Measurements from ENCODE around the gene CDC34.
A peak's percentile ranks its signal among the peaks of the same experiment; 100 is the strongest.

Gene CDC34

DNA sequence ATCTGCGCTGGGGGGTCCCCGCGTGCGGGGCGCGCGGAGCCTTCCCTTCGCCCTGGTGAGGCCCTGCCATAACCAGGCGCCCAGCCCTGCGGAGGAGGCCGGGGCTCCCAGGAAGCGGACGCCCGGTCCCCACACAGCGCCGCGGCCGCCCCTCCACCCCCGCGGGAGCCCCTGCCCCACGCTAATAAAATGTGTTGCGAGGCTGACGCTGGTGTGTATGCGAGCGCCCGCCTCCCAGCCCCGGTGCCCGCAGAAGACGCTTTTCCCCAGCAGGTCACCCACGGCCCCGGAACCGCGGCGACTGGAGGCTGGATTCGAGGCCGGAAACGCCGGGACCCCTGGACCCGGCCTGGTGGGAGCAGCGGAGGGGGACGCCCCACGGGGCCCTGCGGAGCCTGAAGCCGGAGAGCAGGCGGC lies 12.1 kb upstream of the CDC34 start:
- no peak for DNase-seq (ENCODE audit: low read depth in 3 of 3)

DNA sequence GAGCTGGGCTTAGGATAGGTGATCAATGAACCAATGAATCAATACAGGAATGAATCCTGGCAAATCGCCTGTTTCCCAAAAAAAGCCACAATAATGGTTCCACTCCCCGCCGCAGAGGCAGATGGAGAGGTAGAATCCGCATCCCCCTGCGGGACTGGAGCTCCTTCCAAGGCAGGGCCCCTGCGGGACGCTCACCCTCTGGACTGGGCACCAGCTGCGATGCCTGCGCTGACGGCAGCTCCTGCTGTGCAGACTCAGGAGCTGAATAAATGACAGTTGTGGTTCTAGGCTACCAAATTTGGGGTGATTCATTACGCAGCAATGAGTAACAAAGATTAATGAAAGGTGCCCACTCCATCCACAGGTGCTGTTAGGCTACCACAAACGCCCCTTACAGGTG lies 8.8 kb upstream of the CDC34 start:
- DNase-seq (ENCODE audit: low read depth in 3 of 3) = no peak

DNA sequence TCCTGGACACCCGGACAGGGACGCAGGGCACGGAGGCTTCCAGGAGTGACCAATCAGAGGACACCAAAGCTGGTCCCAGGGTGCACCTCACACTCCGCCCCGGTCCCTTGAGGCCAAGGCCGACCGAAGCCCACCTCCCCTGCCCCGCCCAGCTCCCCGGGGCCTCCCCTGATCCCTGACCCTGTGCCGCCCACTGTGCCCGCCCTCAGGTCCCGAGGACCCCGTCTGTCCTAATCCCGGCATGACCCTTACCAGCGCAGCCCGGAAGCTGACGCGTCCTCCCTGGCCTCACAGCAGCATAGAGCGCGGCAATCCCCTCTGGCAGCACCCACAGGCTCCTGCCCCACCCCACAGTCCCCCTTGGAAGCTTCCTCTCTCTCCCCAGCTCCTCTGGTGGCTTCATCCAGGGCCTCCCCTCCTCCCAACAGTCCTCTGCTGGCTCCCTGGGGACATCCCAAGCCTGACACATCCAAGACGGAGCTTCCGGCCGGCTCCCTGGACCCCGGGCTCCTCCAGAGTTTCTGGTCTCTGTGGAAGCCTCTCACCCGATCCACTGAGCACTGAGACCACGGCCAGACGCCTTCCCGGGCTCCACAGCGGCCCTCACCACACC lies 7.4 kb upstream of the CDC34 start:
- no peak for DNase-seq (ENCODE audit: low read depth in 3 of 3)

DNA sequence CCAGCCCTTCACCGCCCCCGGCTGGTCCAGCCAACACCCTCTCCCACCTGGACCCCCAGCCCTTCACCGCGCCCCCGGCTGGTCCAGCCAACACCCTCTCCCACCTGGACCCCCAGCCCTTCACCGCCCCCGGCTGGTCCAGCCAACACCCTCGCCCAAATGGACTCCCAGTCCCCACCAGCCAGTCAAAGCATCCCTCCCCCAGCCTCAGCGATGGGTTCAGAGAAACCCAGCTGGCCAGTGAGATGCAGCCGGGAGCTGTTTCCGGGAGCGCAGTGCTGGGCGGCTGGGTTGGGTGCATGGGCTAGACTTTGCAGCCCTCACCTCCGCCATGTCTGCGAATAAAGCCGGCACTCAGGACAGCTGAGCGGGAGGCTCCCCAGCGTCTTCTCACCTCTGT lies 6.5 kb upstream of the CDC34 start:
- no peak for DNase-seq (ENCODE audit: low read depth in 3 of 3)

DNA sequence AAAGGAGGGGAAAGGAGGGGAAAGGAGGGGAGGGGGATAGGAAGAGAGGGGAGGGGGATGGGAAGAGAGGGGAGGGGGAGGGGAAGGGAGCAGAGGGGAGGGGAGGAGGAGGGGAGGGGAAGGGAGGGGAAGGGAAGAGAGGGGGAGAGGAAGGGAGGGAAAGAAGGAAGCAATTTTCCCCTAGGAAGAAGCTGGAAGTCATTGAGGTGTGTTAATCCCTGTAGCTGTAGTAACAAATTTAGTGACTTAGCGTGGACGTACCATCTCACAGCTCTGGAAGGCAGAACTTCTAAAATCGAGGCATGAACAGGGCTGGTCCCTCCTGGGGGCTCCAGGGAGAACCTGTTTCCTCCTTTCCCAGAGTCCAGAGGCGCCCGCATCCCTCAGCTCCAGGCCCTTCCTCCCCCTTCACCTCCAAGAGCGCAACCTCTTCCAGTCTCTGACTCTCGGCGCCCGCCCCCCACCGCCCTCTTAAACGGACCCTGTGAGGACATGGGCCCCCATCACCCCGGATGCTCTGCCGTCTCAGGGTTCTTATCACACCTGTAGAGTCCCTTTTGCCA lies 5.6 kb upstream of the CDC34 start:
- no peak for DNase-seq (ENCODE audit: low read depth in 3 of 3)

DNA sequence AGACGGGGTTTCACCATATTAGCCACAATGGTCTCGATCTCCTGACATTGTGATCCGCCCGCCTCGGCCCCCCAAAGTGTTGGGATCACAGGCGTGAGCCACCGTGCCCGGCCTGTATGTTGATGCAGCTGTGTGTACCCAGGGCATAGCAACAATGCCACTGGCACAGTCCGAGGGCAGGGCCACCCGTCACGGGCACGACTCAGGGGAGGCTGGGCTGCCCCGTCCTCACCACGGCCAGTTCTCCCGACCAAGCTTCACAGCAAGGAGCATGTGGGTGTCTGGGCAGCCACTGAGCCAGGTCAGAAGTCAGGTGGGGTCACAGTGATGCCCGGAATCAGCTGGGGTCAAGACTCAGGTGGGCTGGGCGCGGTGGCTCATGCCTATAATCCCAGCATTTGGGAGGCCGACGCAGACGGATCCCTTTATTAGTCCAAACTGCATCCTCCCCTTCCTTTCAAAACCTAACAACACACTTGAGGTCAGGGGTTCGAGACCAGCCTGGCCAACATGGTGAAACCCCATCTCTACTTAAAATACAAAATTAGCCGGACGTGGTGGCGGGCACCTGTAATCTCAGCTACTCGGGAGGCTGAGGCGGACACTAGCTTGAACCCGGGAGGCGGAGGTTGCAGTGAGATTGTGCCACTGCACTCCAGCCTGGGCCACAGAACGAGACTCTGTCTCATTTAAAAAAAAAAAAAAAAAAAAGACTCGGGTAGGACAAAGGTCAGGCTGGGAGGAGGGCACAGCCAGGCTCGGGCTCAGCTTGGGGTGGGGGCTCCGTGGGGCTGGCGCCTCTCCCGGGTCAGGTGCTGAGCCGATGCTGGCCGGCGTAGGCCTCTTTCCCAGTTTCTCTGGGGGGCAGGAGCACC lies 1.2 kb upstream of the CDC34 start:
- no peak for DNase-seq (ENCODE audit: low read depth in 3 of 3)

DNA sequence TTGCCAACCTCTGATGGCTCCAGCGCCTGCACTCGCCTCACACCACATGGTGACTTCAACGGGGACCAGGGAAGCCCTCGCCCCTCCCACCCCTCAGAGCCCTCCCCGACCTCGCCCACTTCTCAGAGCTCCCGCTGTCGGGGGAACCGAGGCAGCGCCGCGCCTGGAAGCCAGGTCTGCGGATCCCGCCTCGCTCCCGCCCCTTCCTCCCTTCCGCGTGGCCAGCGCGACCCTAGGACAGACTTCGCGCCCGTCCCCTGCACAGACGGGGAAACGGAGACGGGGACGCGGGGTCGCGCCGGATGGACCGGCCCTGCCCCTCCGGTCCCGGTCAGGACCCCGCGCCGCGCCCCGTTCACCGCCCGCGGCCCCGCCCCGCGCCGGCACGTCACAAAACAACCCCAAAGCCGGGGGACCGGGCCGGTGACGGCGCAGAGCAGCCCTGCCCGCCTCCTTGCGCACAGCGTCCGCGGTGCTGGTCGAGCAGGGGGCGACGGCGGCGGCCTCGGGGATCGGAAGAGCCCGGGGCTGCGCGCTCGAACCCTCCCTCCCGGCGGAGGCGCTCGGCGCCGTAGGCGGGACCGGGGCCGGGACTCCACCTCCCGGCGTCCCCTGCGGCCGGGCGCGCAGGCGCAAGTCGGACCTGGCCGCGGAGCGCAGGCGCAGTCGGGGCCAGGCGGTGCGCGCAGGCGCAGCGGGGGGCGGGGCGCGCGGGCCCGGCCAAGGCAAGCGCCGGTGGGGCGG lies 379 bp upstream of the CDC34 start:
- DNase-seq (ENCODE audit: low read depth in 3 of 3) = peak; percentile 64 to 86 (median 77)

DNA sequence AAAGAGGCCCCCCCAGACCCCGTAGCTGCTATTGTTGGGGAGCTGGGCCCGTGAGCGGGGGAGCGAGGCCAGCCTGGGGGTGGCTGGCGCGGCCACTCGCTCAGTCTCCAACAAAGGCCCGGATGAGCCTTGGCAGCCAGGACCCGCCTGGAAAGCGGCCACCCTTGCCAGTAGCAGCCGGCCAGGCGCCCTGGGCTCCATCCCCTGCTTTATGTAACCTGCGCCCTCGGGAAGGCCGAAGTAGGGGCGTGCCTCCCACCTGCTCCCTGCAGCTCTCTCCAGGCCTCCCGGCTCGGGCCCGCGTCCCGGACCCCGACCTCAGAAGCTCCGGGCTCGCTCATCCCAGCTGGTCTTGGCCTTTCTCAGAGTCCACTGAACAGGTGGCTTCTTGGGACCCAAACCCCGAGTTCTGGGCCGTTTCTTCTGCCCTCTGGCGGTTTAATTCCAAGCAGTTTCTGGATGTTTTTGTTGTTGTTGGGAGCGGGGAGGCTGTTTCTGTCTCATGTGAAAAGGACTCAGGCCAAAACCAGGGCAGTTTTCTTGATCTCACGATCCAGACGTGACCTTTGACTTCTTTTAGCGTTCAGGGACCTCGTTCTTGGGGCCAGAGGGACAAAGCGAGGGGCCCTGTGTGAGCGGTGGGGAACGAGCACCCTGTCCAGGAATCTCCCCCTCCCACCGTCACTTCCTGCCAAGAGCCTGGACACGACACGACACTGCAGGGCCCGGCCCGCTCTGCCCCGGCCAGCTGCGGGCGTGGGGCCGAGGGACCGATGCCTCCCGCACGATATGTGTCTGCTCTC lies 1.2 kb downstream of the CDC34 start:
- no peak for DNase-seq (ENCODE audit: low read depth in 3 of 3)

DNA sequence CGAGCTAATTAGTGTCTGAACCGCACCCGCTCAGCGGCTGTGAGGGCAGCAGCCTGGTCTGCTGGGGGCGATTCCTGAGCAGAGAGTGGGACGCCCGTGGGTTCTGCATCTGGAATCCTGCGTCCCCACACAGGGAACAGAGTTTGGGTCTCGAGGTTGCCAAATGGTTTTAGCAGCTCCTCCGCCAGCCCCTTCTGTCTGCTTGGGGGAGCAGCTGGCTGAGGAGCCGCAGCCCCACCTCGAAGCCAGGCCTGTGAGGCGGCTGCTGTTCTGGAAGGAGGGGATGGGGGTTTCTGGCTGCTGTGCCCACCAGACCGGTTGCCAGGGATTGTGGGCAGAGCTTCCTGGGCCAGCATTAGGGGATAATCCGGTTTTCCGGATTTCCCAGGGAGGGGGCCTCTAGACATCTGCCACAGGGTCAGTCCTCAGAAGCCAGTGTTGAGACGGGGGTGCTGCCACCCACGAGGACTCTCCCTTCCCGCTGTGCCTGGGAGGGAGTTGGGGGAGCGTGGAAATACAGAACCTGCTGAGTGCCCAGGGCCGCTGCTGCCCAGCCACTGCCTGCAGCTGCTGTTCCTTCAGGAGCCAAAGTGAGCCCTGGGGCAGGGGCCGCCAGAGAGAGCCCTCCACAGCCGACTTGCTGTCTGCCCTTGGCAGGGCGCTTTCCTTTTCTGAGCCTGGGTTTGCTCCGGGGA lies 2.0 kb downstream of the CDC34 start:
- no peak for DNase-seq (ENCODE audit: low read depth in 3 of 3)

DNA sequence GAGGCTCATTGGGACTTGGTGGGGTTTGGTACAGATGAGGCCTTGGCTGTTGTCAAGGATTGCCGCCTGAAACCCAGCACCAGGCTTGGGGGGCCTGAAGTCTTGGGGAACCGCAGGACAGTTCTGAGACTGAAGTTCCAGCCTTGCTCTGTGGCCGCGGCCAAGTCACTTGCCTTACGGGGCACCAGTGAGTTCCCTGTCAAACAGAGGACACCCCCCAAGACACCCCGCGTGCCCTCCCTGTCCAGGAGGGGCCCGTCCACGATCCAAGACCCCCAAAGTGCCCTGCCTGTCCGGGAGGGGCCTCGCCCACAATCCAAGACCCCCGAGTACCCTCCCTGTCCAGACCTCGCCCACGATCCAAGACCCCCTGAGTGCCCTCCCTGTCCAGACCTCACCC lies 2.5 kb downstream of the CDC34 start:
- DNase-seq (ENCODE audit: low read depth in 3 of 3) = no peak

DNA sequence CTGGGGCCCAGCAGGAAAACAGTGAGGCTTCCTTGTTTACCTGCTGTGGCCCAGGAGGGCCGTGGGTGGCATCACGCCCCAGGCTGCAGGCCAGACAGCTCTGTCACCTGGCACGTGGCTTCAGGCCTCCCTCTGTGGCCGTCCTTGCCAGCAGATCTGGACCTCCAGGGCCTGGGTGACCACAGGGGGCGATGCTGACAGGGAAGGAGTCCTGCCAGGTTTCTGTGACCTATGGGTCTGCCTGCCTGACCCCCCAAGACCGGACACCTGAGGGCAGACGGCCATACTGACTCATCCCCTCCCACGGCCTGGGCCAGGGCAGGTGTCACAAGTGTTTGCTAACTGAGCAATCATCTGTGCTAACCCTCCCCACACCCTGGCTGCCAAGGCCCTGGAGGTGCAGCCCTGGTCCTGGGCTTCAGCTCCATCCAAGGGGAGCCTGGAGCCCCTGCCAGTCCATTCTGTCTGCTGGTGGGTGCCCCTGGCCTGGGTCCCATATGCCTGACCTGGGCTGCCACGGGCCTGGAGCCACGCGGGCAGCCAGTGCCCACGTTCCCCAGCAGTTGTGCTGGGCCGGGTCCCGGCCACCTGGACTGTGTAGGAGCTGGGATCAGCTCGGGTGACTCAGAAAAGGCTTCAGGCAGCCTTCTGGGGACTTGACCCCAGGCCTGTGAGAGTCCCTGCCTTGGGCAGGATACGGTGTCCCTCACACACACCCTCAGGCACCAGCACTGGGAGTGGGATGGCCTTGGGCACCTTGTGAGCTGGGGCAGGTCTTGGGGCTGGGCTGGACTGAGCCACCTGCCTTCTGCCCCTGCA lies 3.7 kb downstream of the CDC34 start:
- no peak for DNase-seq (ENCODE audit: low read depth in 3 of 3)

DNA sequence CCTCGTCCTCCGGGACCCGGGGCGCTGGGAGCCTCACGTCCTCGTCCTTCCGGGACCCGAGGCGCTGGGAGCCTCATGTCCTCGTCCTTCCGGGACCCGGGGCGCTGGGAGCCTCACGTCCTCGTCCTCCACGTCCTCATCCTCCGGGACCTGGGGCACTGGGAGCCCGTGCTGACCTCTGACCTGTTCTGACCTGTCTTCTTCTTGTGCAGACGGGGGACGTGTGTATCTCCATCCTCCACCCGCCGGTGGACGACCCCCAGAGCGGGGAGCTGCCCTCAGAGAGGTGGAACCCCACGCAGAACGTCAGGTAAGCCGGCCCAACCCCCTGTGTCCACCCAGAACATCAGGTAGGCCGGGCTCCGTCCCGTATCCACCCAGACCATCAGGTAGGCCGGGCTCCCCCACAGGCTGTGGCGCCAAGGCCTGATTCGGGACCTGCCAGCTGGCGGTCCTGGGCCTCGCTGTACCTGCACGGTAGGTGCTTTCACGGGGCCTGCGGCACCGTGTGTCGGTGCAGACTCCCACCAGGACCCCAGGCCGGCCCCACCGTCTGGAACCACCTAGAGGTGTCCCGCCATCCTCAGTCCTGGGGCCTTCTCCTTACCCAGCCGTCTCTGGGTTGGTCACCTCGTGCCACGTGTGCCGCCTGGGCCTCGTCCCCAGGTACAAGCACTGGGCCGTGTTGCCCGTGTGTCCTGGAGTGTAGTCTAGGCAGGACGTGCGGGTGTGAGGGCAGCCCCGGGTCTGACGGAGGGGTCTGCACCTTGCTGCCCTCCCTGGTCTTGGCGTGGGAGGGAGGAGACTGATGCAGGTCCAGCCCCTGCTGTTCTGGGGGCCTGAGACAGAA lies 4.7 kb downstream of the CDC34 start:
- no peak for DNase-seq (ENCODE audit: low read depth in 3 of 3)

DNA sequence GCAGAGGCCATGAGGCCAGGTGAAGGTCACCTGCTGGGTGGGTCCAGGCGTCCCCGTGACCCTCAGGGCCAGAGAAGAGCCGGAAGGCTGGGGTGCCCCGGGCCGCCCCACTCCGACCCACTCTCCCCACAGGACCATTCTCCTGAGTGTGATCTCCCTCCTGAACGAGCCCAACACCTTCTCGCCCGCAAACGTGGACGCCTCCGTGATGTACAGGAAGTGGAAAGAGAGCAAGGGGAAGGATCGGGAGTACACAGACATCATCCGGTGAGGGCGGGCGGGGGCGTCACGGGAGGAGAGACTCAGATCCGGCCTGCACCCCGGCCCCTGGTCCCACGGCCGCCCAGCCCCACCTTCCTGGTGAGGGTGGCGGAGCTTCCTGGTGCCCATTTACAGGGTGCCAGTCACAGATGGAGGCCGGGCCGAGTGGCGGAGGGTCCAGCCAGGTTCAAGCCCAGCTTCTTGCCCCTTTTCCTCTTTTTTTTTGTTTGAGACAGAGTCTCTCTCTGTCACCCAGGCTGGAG lies 5.4 kb downstream of the CDC34 start:
- no peak for DNase-seq (ENCODE audit: low read depth in 3 of 3)

DNA sequence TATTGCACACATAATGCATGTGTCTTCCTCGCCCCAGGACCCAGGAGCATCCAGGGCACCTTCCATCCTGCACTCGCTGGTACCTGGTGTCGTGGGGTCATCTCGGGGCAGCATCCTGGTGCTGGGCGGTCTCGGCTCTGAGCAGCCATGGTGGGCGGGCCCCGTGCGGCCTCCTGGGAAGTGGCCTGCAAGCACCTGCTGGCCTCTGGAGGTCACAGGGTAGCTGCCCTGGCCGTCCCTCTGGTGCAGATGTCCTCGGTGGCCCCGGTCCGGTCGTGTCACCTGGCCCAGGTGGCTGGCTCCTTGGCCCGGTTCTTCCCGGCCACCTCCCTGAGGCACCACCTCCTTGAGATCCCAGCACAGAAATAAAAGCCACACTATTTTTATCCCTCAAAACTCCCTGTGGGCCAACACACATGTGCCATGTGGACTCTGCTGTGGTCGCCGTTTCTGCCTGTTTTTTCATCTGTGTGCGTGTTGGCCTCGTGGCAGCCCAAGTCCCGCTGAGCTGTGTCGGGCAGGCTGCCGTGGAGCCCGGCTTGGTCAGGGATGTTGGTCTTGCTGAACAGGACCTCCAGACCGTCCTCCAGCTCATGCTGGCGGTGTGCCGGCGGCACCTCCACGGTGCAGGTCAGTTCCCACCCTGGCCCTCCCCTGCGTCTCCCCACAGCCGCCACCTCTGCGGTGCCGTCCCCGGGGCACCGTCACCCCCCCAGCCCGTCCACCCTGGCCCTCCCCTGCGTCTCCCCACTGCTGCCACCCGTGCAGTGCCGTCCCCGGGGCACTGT lies 7.3 kb downstream of the CDC34 start:
- no peak for DNase-seq (ENCODE audit: low read depth in 3 of 3)

DNA sequence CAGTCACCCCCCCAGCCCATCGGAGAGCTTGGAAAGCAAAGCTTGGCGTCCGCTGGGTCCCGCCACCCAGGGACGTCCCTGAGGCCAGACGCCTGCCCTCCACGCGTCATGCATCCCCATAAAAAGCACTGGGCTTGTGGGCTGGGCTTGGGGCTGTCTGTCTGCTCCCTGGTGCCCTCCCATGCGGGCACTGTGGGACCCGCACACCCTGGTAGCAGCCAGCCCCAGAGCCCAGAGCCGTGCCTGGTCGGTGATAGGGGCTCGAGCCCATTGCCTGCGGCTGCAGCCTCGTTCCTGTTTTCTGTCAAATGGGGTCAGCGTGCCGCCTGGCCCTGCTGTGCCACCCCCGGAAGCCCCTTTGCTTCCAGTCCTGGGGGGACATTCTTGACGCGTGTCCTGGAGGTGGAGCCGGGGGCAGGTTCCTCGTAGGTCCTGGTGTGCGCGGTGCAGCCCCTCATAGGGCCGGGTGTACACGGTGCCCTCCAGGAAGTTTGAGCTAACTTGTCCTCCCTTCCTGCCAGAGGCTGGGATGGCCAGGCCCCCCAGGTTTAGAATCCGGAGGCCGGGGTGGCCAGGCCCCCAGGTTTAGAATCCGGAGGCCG lies 8.0 kb downstream of the CDC34 start:
- DNase-seq (ENCODE audit: low read depth in 3 of 3) = no peak

DNA sequence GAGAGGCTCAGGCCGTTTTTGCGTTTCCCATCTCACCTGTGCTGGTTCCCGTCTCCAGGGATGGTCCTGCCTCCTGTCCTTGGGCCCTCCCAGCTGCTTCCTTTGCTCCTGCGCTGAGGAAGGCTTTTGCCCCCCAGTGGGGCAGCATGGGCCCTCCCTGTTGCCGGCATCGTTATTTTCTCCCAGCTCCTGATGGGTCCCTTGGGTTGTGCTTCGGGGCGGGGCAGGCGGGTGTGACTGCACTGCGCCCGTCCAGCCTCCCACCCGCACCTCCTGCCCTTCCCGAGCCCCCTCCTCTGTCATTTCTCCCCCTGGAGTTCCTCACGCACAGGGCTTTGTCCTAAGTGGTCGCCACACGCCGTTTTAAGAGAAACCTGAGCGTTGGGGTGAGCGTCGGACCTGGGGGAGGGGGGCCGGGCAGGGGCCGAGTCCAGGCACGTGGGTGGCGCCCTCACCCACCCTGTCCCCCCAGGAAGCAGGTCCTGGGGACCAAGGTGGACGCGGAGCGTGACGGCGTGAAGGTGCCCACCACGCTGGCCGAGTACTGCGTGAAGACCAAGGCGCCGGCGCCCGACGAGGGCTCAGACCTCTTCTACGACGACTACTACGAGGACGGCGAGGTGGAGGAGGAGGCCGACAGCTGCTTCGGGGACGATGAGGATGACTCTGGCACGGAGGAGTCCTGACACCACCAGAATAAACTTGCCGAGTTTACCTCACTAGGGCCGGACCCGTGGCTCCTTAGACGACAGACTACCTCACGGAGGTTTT lies 9.5 kb downstream of the CDC34 start:
- DNase-seq (ENCODE audit: low read depth in 3 of 3) = no peak

DNA sequence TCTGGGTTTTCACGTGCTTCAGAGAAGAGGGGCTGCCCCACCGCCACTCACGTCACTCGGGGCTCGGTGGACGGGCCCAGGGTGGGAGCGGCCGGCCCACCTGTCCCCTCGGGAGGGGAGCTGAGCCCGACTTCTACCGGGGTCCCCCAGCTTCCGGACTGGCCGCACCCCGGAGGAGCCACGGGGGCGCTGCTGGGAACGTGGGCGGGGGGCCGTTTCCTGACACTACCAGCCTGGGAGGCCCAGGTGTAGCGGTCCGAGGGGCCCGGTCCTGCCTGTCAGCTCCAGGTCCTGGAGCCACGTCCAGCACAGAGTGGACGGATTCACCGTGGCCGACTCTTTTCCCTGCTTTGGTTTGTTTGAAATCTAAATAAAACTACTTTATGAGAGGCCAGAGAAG lies 10.1 kb downstream of the CDC34 start:
- no peak for DNase-seq (ENCODE audit: low read depth in 3 of 3)
